Thyroid gland (tissue), 4 donors: ENCODE measurements around the gene SVEP1. TPM values are rescaled to one million over a fixed set of nuclear protein-coding genes. Genes with fewer than 3 reads are reported as not detected.

Experiments used
- DNase-seq, 2 donors: peaks; one replicate each; pipeline ENCODE4 v3.0.0-alpha.2; 2019
- H3K27ac ChIP-seq, 3 donors: fragments of 200-600 bp; sonication (generic); 1 replicate in 2 of 3; 2 replicates in 1 of 3; pipeline ENCODE4 v1.5.1; 2016 to 2019; ENCODE audit warnings: mild to moderate bottlenecking in 1 of 3, moderate library complexity in 1 of 3
- H3K27me3 ChIP-seq: fragments of 200-600 bp; sonication (generic); one replicate; pipeline ENCODE4 v1.5.1; 2019
- H3K36me3 ChIP-seq, 2 donors: fragments of 200-600 bp; sonication (generic); one replicate each; pipeline ENCODE4 v1.5.1; 2016 to 2019
- H3K4me1 ChIP-seq, 2 donors: fragments of 200-600 bp; sonication (generic); one replicate each; pipeline ENCODE4 v1.5.1; 2017 to 2019
- H3K4me3 ChIP-seq, 3 donors: fragments of 200-600 bp; sonication (generic); replicated peaks in 1 of 3; 1 replicate in 2 of 3; 2 replicates in 1 of 3; pipeline ENCODE4 v1.5.1; 2016; ENCODE audit warnings: mild to moderate bottlenecking in 1 of 3
- H3K9me3 ChIP-seq: fragments of 200-600 bp; sonication (generic); one replicate; pipeline ENCODE4 v1.5.1; 2017
- POLR2A ChIP-seq, 2 donors: fragments of 450-650 bp; IDR thresholded peaks; one replicate each; pipeline ENCODE4 v1.6.1; 2017; ENCODE audit warnings: antibody characterized with exemption in 2 of 2, mild to moderate bottlenecking in 2 of 2, moderate library complexity in 1 of 2
- WGBS, 2 donors: methylation state at CpG; one replicate each; pipeline ENCODE4 v1.1.5; 2017; 5-methylcytosine and 5-hydroxymethylcytosine counted together
- intact Hi-C: fragments of 100-400 bp; cut with DNase I; formaldehyde crosslinking; loops from one replicate; pipeline ENCODE4 v1.15.1; 2023
- total RNA-seq, 4 donors: library from RNA; depleted of rRNA; stranded (reverse); fragments of >200 nt; gene quantifications; one replicate each; pipeline ENCODE4 v1.2.3, GENCODE V29; 2016
- TF ChIP-seq, protein P1 (sequence below), 6 experiments: fragments of 200-600 bp in 3 of 6; fragments of 450-650 bp in 3 of 6; sonication (generic) in 3 of 6; IDR thresholded peaks; one replicate each; pipeline ENCODE4 v1.5.1; 2016 to 2019; ENCODE audit warnings: antibody characterized with exemption in 6 of 6, mild to moderate bottlenecking in 2 of 6, inconsistent platforms in 1 of 6, moderate library complexity in 1 of 6

SVEP1 gene
- total RNA-seq, 4 donors from 2014 or later: 14.1 to 55.5 (median 31.9) TPM

DNA sequence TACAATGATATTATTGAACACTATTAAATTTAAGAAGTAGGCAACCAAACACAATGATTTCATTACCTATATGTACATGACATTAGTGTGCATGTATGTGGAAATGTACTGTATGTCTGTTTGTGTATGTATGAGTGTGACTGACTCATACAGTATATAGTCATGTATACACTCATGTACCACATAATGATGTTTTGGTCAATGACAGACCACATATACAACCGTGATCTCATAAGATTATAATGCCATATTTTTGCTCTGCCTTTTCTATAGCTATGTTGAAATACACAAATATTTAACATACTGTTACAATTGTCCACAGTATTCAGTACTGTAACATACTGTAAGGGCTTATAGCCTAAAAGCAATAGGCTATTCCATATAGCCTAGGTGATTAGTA is 19.7 kb downstream of the SVEP1 start:
- TF ChIP-seq, protein P1, sequence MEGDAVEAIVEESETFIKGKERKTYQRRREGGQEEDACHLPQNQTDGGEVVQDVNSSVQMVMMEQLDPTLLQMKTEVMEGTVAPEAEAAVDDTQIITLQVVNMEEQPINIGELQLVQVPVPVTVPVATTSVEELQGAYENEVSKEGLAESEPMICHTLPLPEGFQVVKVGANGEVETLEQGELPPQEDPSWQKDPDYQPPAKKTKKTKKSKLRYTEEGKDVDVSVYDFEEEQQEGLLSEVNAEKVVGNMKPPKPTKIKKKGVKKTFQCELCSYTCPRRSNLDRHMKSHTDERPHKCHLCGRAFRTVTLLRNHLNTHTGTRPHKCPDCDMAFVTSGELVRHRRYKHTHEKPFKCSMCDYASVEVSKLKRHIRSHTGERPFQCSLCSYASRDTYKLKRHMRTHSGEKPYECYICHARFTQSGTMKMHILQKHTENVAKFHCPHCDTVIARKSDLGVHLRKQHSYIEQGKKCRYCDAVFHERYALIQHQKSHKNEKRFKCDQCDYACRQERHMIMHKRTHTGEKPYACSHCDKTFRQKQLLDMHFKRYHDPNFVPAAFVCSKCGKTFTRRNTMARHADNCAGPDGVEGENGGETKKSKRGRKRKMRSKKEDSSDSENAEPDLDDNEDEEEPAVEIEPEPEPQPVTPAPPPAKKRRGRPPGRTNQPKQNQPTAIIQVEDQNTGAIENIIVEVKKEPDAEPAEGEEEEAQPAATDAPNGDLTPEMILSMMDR (IDR thresholded peaks at IDR 0.05): no peak
- no peak for TF ChIP-seq POLR2A (IDR thresholded peaks at IDR 0.05)
- no peak for DNase-seq
- H3K36me3 ChIP-seq: no peaks in the 10 kb centered on the region
- intact Hi-C loops: no loop called here
- no peak overlapping the region for H3K4me3 ChIP-seq
- 87 to 91% methylated on average over 1 of the region's 1 CpG for WGBS, 2 donors
- H3K27me3 ChIP-seq: no peaks in the 10 kb centered on the region
- no peak overlapping the region for H3K27ac ChIP-seq
- H3K9me3 ChIP-seq: no peaks in the 10 kb centered on the region
- peaks cover 0 to 3% of the 10 kb centered on the region in 2 donors for H3K4me1 ChIP-seq

DNA sequence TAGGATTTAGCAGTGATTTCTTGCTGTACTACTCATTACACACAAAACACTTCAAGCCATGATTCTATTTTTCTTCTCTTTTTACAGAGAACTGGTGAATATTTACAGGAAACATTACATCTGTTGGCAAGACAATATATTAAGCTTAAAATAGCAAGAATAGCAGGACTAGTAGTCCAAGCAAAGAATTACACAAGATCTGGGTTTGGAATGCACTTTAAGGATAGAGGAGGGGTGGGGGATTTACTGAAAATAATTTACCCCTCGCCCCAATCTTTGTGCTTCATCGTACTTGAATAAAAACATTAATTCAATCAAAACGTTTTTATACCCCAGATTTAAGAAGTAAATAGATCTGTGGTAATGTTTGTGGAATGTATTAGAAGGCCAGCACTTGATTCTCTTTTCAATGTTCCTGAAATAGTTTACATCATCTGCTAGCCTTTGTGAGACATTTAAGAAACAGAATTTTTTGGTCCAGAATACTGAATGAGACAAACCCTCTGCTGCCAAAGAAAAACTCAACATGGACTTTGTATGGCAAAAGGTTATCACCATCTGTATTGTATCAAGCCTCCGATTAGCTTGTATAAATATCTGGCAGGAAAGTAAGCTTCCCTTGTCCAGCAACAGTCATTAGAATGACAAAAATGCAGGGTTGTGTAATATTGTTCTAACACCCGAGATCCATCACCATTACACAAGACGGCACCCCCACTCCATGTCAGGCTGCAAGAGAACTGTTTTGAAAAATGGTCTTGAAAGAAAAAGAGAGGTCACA is 23.8 kb downstream of the SVEP1 start:
- H3K27me3 ChIP-seq: no peaks in the 10 kb centered on the region
- no peak overlapping the region for H3K4me3 ChIP-seq
- intact Hi-C loops: no loop called here
- H3K9me3 ChIP-seq: no peaks in the 10 kb centered on the region
- H3K4me1 ChIP-seq: peaks cover 0 to 3% of the 10 kb centered on the region in 2 donors
- WGBS, 2 donors: 22 to 30% methylated on average over 6 of the region's 6 CpGs
- peak overlapping the region in 1 of 3 donors; percentile 17 for H3K27ac ChIP-seq
- DNase-seq: peak; percentile 21 to 23
- TF ChIP-seq, protein P1 (IDR thresholded peaks at IDR 0.05): no peak
- no peak for TF ChIP-seq POLR2A (IDR thresholded peaks at IDR 0.05)
- no peaks in the 10 kb centered on the region for H3K36me3 ChIP-seq

DNA sequence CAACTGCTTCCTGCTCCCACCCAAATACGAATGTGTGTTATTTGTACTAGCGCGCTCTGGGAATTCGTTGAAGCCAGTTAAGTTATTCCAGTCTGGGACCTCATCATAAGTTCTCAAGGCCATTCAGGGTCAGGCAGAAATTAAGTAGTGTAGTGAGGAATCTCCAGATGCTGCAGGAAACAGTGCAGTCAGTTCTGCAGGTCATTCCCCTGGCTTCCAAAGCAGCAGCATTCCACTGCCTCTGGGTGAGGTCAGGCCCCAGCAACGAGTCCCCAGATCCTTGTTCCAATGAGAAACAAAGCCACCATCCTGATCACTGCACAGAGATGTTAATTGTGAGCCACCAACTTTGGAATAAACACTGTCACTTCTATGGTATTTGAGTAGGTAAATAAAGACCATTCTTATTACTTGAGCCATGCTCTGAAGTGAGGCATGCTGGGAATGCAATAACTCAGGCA is 33.1 kb downstream of the SVEP1 start:
- intact Hi-C loops: no loop called here
- no peak overlapping the region for H3K27ac ChIP-seq
- no peaks in the 10 kb centered on the region for H3K27me3 ChIP-seq
- no peak for DNase-seq
- no peaks in the 10 kb centered on the region for H3K36me3 ChIP-seq
- no peak overlapping the region for H3K4me3 ChIP-seq
- WGBS, 2 donors: 69 to 74% methylated on average over 5 of the region's 5 CpGs
- H3K4me1 ChIP-seq: peaks cover 0 to 9% of the 10 kb centered on the region in 2 donors
- no peak for TF ChIP-seq POLR2A (IDR thresholded peaks at IDR 0.05)
- TF ChIP-seq, protein P1 (IDR thresholded peaks at IDR 0.05): no peak
- no peaks in the 10 kb centered on the region for H3K9me3 ChIP-seq

DNA sequence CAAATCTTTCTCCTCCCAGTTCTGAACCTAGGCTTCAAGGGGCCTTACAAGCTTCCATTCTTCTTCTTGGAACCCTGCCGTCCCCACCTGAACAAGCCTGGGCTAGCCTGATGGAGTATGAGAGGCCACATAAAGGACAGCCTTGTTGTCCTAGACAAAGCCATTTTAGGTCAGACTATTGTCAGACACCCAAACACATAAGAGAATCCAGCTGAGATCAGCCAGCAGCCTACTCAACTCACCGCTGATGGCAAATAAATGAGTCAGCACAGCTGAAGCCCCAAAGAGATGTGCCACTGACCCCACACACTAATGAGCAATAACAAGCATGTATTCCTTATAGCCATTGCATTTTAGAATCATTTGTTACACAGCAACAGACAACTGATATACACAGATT is 33.8 kb downstream of the SVEP1 start:
- H3K36me3 ChIP-seq: no peaks in the 10 kb centered on the region
- 67 to 77% methylated on average over 2 of the region's 2 CpGs for WGBS, 2 donors
- TF ChIP-seq POLR2A (IDR thresholded peaks at IDR 0.05): no peak
- TF ChIP-seq, protein P1 (IDR thresholded peaks at IDR 0.05): no peak
- intact Hi-C loops: no loop called here
- no peaks in the 10 kb centered on the region for H3K27me3 ChIP-seq
- H3K27ac ChIP-seq: no peak overlapping the region
- peaks cover 0 to 9% of the 10 kb centered on the region in 2 donors for H3K4me1 ChIP-seq
- no peaks in the 10 kb centered on the region for H3K9me3 ChIP-seq
- DNase-seq: no peak
- H3K4me3 ChIP-seq: no peak overlapping the region

DNA sequence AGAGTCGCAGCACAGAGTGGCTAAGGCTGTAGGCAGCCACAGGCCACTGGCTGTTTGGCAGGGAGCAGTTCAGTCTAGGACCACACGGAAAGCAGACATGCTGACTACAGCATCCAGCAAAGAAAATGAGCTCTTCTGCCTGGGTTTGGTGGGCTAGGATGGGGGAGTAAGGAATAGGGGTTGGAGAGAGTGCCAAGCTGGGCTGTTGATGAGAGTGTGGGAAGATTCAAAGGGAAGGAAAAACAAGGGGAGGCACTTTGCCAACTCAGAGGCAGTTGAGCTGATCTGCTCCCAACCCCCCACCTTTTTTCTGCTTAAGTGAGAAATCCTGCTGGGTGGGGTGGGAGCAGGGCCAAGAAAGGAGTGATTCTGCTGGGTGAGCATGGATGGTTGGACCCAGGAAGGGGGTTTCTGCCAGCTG is 35.9 kb downstream of the SVEP1 start:
- Histone ChIP-seq H3K27ac (no peak overlapping the region), H3K27me3 (no peaks in the 10 kb centered on the region), H3K4me3 (no peak overlapping the region), H3K4me1 (peaks cover 0 to 9% of the 10 kb centered on the region in 2 donors), H3K36me3 (no peaks in the 10 kb centered on the region), H3K9me3 (no peaks in the 10 kb centered on the region)
- TF ChIP-seq, protein P1 (IDR thresholded peaks at IDR 0.05): no peak
- no peak for TF ChIP-seq POLR2A (IDR thresholded peaks at IDR 0.05)
- intact Hi-C loops: no loop called here
- peak; percentile 52 to 54 for DNase-seq
- 31 to 54% methylated on average over 2 of the region's 2 CpGs for WGBS, 2 donors
